C4-2B (cell line): ENCODE measurements around the gene CASP10.
A peak's percentile ranks its signal among the peaks of the same experiment; 100 is the strongest.

Source experiments
- H3K27ac ChIP-seq: fragments of 450-650 bp; 2 replicates; pipeline ENCODE4 v1.5.1; 2017
- CTCF ChIP-seq: fragments of 450-650 bp; conservative IDR thresholded peaks from 2 replicates; pipeline ENCODE4 v1.5.1; 2017; ENCODE audit warnings: mild to moderate bottlenecking
- ZFX ChIP-seq: fragments of 450-650 bp; IDR thresholded peaks from 2 replicates; pipeline ENCODE4 v1.6.1; 2017

CASP10 gene

DNA sequence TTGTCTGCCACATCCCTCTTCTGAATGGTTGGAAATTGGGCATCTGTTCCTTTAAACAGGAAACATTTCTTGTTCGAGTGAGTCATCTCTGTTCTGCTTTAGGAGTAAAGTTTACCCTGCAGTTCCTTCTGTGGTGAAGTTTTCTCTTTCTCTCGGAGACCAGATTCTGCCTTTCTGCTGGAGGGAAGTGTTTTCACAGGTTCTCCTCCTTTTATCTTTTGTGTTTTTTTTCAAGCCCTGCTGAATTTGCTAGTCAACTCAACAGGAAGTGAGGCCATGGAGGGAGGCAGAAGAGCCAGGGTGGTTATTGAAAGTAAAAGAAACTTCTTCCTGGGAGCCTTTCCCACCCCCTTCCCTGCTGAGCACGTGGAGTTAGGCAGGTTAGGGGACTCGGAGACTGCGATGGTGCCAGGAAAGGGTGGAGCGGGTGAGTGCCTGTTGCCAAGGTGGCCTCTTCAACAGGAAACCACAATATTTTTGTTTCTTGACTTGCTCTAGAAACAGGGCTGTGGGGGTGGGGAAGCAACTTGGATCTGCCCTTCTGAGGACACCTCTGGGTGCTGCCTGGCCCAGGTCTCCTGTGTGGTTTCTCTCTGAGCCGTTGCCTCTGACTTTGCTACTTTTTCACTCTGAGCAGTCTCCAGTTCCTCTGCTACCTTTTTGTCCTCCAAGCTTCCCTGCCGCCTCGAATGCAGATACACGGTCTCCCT, 75.2 kb downstream of the CASP10 start:
- 0 out of 2 replicates have a peak, but pooled peaks have one; percentile 3 for TF ChIP-seq CTCF
- TF ChIP-seq ZFX = no peak
- peak overlapping the region; percentile 84 for H3K27ac ChIP-seq

GRCh38 chr2:201258666-201259615, 76.0 kb downstream of the CASP10 start:
- H3K27ac ChIP-seq = peak overlapping the region; percentile 84
- TF ChIP-seq CTCF = 0 out of 2 replicates have a peak, but pooled peaks have one; percentile 3
- no peak for TF ChIP-seq ZFX

- no peak for TF ChIP-seq CTCF
- TF ChIP-seq ZFX = no peak
- no peak within 1 kb of the TSS for H3K27ac ChIP-seq
Observed at GRCh38 chr2:201260302-201260800, 77.4 kb downstream of the CASP10 start, which contains the start of gene CASP8. Gene CASP8 (plus strand): TSS chr2:201260536. CDS start chr2:201266487, 5,951 bp downstream.

- TF ChIP-seq ZFX (no peak), CTCF (no peak)
- H3K27ac ChIP-seq = no peak overlapping the region
Observed at GRCh38 chr2:201261471-201261870, 78.5 kb downstream of the CASP10 start.

DNA sequence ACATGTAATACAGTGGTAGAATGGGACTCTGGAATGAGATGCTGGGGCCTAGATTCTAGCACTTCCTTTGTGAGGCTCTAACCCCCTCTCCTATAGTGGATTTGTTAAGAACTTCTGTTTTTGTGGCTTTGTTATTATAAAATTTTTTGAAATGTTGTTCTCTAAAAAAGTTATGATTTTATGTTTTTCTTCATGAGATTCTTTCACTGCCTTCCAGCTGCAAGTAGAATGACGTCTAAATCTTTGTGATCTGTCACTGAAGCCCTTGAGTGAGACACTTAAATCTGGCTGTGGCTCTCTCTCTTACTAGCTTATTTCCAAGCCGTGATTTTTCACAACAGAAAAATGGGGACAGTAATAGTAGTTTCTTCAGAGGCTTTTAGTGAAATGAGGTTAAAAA, 79.0 kb downstream of the CASP10 start:
- no peak overlapping the region for H3K27ac ChIP-seq
- TF ChIP-seq ZFX = no peak
- TF ChIP-seq CTCF = no peak

DNA sequence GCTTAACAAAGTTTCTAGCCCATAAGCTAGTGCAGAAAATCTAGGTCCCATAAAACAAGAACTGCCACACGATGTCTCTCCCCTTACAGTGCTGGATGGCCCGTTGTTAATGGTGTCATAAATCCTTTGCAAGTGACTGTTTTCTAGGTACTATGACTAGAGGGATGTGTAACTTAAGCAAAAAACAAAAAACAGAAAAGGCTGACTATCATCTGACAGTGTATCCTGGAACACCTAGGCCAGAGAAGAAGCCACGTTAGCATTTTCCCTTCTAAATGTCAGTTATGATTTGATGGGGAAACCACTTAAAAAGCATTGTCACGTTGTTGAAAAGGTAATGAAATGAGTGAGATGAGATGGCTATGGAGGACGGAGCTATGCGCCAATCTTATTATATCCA, 79.8 kb downstream of the CASP10 start:
- TF ChIP-seq ZFX (no peak), CTCF (no peak)
- H3K27ac ChIP-seq = no peak overlapping the region

DNA sequence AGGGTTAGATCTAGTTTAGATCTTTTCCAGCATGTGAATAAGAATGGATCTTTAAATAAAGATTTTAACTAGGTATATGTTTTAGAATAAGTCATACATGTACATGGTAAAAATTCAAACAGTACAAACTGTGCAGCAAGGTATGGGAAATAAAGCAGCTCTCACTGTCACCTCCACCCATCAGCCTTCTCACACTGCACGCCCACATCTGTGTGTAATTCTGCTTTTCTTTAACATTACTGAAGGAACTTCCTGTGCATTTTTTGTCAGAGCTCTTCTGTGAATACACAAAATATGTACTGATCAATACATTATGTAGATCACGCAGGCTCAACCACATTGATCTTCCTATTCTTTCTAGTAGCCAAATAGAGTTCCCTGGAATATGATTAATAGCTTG, 80.8 kb downstream of the CASP10 start:
- TF ChIP-seq CTCF (no peak), ZFX (no peak)
- H3K27ac ChIP-seq = no peak overlapping the region
